H9 (cell line): Measurements from ENCODE around the gene PC. TPM values are rescaled to one million over a fixed set of nuclear protein-coding genes. Genes with fewer than 3 reads are reported as not detected.
A peak's percentile ranks its signal among the peaks of the same experiment; 100 is the strongest.

Experiments
- DNase-seq: peaks from one replicate; pipeline ENCODE4 v3.0.0-alpha.2; 2017
- H2AFZ ChIP-seq: one replicate; pipeline ENCODE4 v1.6.1; 2013; ENCODE audit warnings: mild to moderate bottlenecking, low read length, control low read depth, moderate library complexity
- H2AK5ac ChIP-seq: 2 replicates; pipeline ENCODE4 v1.6.1; 2013; ENCODE audit warnings: low read length, control low read depth, mixed read lengths; ENCODE audit not compliant: insufficient read length
- H2BK120ac ChIP-seq: one replicate; pipeline ENCODE4 v1.6.1; 2013; ENCODE audit warnings: low read depth, mild to moderate bottlenecking, low read length, control low read depth, inconsistent platforms; ENCODE audit not compliant: poor library complexity, severe bottlenecking
- H2BK12ac ChIP-seq: 2 replicates; pipeline ENCODE4 v1.6.1; 2013; ENCODE audit warnings: low read length, control low read depth, mixed read lengths, low read depth; ENCODE audit not compliant: insufficient read length
- H2BK15ac ChIP-seq: 2 replicates; pipeline ENCODE4 v1.6.1; 2013; ENCODE audit warnings: low read depth, low read length, control low read depth
- H2BK20ac ChIP-seq: one replicate; pipeline ENCODE4 v1.6.1; 2013; ENCODE audit warnings: low read depth, mild to moderate bottlenecking, low read length, control low read depth, inconsistent platforms; ENCODE audit not compliant: poor library complexity, severe bottlenecking
- H2BK5ac ChIP-seq: 2 replicates; pipeline ENCODE4 v1.6.1; 2013; ENCODE audit warnings: low read length, control low read depth, mixed read lengths; ENCODE audit not compliant: insufficient read length
- H3K14ac ChIP-seq: 2 replicates; pipeline ENCODE4 v1.6.1; 2013; ENCODE audit warnings: low read length, control low read depth; ENCODE audit not compliant: insufficient read depth
- H3K18ac ChIP-seq: 2 replicates; pipeline ENCODE4 v1.6.1; 2013; ENCODE audit warnings: low read depth, mild to moderate bottlenecking, mixed read lengths, low read length, control low read depth; ENCODE audit not compliant: insufficient read length
- H3K23ac ChIP-seq: 2 replicates; pipeline ENCODE4 v1.6.1; 2013; ENCODE audit warnings: low read length, control low read depth, mixed read lengths, low read depth; ENCODE audit not compliant: insufficient read length
- H3K23me2 ChIP-seq: 2 replicates; pipeline ENCODE4 v1.6.1; 2013; ENCODE audit warnings: low read depth, mild to moderate bottlenecking, mixed read lengths, low read length, control low read depth; ENCODE audit not compliant: insufficient read length, poor library complexity, severe bottlenecking
- H3K27ac ChIP-seq: 2 replicates; pipeline ENCODE4 v1.5.1; 2013; ENCODE audit warnings: low read length, control low read depth, mixed read lengths, low read depth; ENCODE audit not compliant: insufficient read length
- H3K27me3 ChIP-seq: 2 replicates; pipeline ENCODE4 v1.6.1; 2013; ENCODE audit warnings: low read length, control low read depth, inconsistent platforms; ENCODE audit not compliant: insufficient read depth
- H3K4ac ChIP-seq: 2 replicates; pipeline ENCODE4 v1.6.1; 2013; ENCODE audit warnings: low read depth, mild to moderate bottlenecking, control low read depth, inconsistent platforms, low read length, moderate library complexity
- H3K4me1 ChIP-seq: 2 replicates; pipeline ENCODE4 v1.6.1; 2013; ENCODE audit warnings: low read length, control low read depth, inconsistent platforms; ENCODE audit not compliant: insufficient read depth
- H3K4me2 ChIP-seq: 2 replicates; pipeline ENCODE4 v1.6.1; 2013; ENCODE audit warnings: low read length, control low read depth, mixed read lengths; ENCODE audit not compliant: insufficient read length, insufficient read depth
- H3K56ac ChIP-seq: 2 replicates; pipeline ENCODE4 v1.6.1; 2013; ENCODE audit warnings: low read depth, mild to moderate bottlenecking, mixed read lengths, low read length, control low read depth; ENCODE audit not compliant: insufficient read length
- H3K79me1 ChIP-seq: 2 replicates; pipeline ENCODE4 v1.6.1; 2013; ENCODE audit warnings: low read depth, mild to moderate bottlenecking, moderate library complexity, low read length, control low read depth, inconsistent platforms; ENCODE audit not compliant: insufficient read depth, poor library complexity, severe bottlenecking
- H3K79me2 ChIP-seq: 2 replicates; pipeline ENCODE4 v1.6.1; 2013; ENCODE audit warnings: low read length, control low read depth, inconsistent platforms; ENCODE audit not compliant: insufficient read depth
- H3K9ac ChIP-seq: 2 replicates; pipeline ENCODE4 v1.6.1; 2013; ENCODE audit warnings: low read length, control low read depth, mixed read lengths; ENCODE audit not compliant: insufficient read length; ENCODE audit errors: extremely low read depth
- H3K9me3 ChIP-seq: one replicate; pipeline ENCODE4 v1.6.1; 2013; ENCODE audit warnings: low read depth, low read length, inconsistent platforms; ENCODE audit not compliant: control insufficient read depth
- H3T11ph ChIP-seq: one replicate; pipeline ENCODE4 v1.6.1; 2013; ENCODE audit warnings: mild to moderate bottlenecking, low read length, control low read depth, inconsistent platforms
- H4K20me1 ChIP-seq: one replicate; pipeline ENCODE4 v1.6.1; 2013; ENCODE audit not compliant: control insufficient read depth, insufficient read length, insufficient read depth
- H4K5ac ChIP-seq: 2 replicates; pipeline ENCODE4 v1.6.1; 2013; ENCODE audit warnings: low read depth, mild to moderate bottlenecking, mixed read lengths, low read length, control low read depth; ENCODE audit not compliant: insufficient read length
- H4K8ac ChIP-seq: replicated peaks from 2 replicates; pipeline ENCODE4 v1.6.1; 2013; ENCODE audit warnings: low read length, control low read depth, mixed read lengths, low read depth; ENCODE audit not compliant: insufficient read length
- H4K91ac ChIP-seq: 2 replicates; pipeline ENCODE4 v1.6.1; 2013; ENCODE audit warnings: low read depth, mild to moderate bottlenecking, moderate library complexity, mixed read lengths, low read length, control low read depth; ENCODE audit not compliant: insufficient read length
- H3K27ac Mint-ChIP-seq, 3 experiments: 2 replicates in 2 of 3; 3 replicates in 1 of 3; pipeline ENCODE4 v1.8.0; 2020 to 2021; ENCODE audit warnings: mixed read lengths in 3 of 3, mild to moderate bottlenecking in 1 of 3, moderate library complexity in 1 of 3
- H3K27me3 Mint-ChIP-seq: 2 replicates; pipeline ENCODE4 v1.8.0; 2021; ENCODE audit warnings: low read depth, mild to moderate bottlenecking, moderate library complexity, mixed read lengths
- H3K36me3 Mint-ChIP-seq, 3 experiments: 2 replicates in 2 of 3; 3 replicates in 1 of 3; pipeline ENCODE4 v1.8.0; 2020 to 2021; ENCODE audit warnings: low read depth in 3 of 3, mixed read lengths in 3 of 3; ENCODE audit not compliant: insufficient read depth in 1 of 3
- H3K4me1 Mint-ChIP-seq, 2 experiments: 2 replicates each; pipeline ENCODE4 v1.8.0; 2020; ENCODE audit warnings: mixed read lengths in 2 of 2
- H3K4me3 Mint-ChIP-seq, 2 experiments: 2 replicates in 1 of 2; 3 replicates in 1 of 2; pipeline ENCODE4 v1.8.0; 2020 to 2021; ENCODE audit warnings: mild to moderate bottlenecking in 2 of 2, mixed read lengths in 2 of 2, moderate library complexity in 1 of 2
- H3K9me3 Mint-ChIP-seq, 2 experiments: 2 replicates in 1 of 2; 3 replicates in 1 of 2; pipeline ENCODE4 v1.8.0; 2020; ENCODE audit warnings: mild to moderate bottlenecking in 2 of 2, mixed read lengths in 2 of 2, moderate library complexity in 1 of 2
- WGBS: extraction: QIAGEN DNeasy Blood & Tissue Kit; methylation state at CpG from one replicate; pipeline ENCODE4 v1.1.7; 2013; ENCODE audit warnings: missing lambda C conversion rate, low lambda C conversion rate, mixed read lengths; ENCODE audit not compliant: insufficient read length; ENCODE audit errors: extremely low coverage; 5-methylcytosine and 5-hydroxymethylcytosine counted together
- total RNA-seq: library from RNA; stranded (reverse); gene quantifications from 2 replicates; pipeline ENCODE4 v1.2.1, GENCODE V29; 2021
- TF ChIP-seq, protein P1 (sequence below): fragments of 200-600 bp; sonication (generic); conservative IDR thresholded peaks from 3 replicates; pipeline ENCODE4 v1.8.0; 2021; ENCODE audit warnings: antibody characterized with exemption, mild to moderate bottlenecking

Gene PC
- total RNA-seq, 1 experiment from 2014 or later, result 32.6 TPM

DNA sequence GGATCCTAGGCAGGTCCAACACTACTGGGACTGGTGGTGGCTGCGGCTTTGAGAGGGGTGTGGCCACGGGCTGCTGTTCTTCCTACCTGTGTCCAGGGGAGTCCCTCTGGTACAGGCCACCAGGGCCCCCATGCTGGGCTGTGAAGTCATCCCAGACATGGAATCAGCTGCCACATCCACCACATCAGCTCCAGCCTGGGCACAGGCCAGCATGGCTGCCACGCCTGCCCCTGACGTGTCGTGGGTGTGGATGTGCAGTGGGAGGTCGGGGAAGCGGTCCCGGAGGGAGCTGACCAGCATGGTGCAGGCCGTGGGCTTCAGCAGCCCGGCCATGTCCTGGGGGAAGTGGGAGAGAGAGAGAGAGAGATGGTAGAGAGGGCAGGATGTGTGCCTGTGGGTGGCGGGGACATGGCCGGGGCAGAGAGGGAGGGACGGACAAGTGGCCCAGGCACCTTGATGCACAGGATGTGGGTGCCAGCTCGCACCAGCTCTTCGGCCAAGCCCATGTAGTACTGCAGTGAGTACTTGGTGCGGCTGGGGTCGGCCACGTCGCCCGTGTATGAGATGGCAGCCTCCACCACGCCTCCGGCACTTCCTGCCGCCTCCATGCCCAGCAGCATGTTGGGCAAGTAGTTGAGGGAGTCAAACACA, 107.5 kb downstream of the PC start:
- H3K36me3 Mint-ChIP-seq, result peaks cover 0 to 32% (median 24%) of the 10 kb centered on the region in 3 experiments; a peak in 5 of 7 replicates
- H2BK5ac ChIP-seq, result no peak overlapping the region
- no peaks in the 10 kb centered on the region for H3K4me1 ChIP-seq
- no peaks in the 10 kb centered on the region for H3K79me1 ChIP-seq
- H4K20me1 ChIP-seq, result no peaks in the 10 kb centered on the region
- no peak overlapping the region for H3K9ac ChIP-seq
- H3K27ac ChIP-seq, result no peak overlapping the region
- peaks cover 2% of the 10 kb centered on the region for H3K23me2 ChIP-seq
- H3K4me3 Mint-ChIP-seq, result no peak overlapping the region
- H3K27me3 ChIP-seq, result no peaks in the 10 kb centered on the region
- no peak overlapping the region for H4K5ac ChIP-seq
- peaks cover 12 to 15% of the 10 kb centered on the region in 2 experiments for H3K4me1 Mint-ChIP-seq
- no peak overlapping the region for H3K14ac ChIP-seq
- H3K56ac ChIP-seq, result no peak overlapping the region
- H3K18ac ChIP-seq, result no peak overlapping the region
- no peak overlapping the region for H3K23ac ChIP-seq
- no peak overlapping the region for H3T11ph ChIP-seq
- peaks cover 3% of the 10 kb centered on the region for H3K27me3 Mint-ChIP-seq
- no peak overlapping the region for H4K91ac ChIP-seq
- no peak overlapping the region for H4K8ac ChIP-seq
- H2AFZ ChIP-seq, result no peak overlapping the region
- no peak overlapping the region for H2BK12ac ChIP-seq
- no peak overlapping the region for H2BK120ac ChIP-seq
- no peak overlapping the region for H3K4ac ChIP-seq
- peak overlapping the region in 1 of 3 experiments; percentile 49; a peak in 2 of 7 replicates for H3K27ac Mint-ChIP-seq
- no peak overlapping the region for H3K4me2 ChIP-seq
- no peak overlapping the region for H2BK20ac ChIP-seq
- H2AK5ac ChIP-seq, result no peak overlapping the region
- no CpG with 5 or more reads among the region's 23 CpGs for WGBS
- no peak overlapping the region for H2BK15ac ChIP-seq
- no peaks in the 10 kb centered on the region for H3K9me3 Mint-ChIP-seq
- H3K9me3 ChIP-seq, result no peaks in the 10 kb centered on the region
- no peaks in the 10 kb centered on the region for H3K79me2 ChIP-seq
- no peak for DNase-seq
- TF ChIP-seq, protein P1, sequence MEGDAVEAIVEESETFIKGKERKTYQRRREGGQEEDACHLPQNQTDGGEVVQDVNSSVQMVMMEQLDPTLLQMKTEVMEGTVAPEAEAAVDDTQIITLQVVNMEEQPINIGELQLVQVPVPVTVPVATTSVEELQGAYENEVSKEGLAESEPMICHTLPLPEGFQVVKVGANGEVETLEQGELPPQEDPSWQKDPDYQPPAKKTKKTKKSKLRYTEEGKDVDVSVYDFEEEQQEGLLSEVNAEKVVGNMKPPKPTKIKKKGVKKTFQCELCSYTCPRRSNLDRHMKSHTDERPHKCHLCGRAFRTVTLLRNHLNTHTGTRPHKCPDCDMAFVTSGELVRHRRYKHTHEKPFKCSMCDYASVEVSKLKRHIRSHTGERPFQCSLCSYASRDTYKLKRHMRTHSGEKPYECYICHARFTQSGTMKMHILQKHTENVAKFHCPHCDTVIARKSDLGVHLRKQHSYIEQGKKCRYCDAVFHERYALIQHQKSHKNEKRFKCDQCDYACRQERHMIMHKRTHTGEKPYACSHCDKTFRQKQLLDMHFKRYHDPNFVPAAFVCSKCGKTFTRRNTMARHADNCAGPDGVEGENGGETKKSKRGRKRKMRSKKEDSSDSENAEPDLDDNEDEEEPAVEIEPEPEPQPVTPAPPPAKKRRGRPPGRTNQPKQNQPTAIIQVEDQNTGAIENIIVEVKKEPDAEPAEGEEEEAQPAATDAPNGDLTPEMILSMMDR, result no peak
